ENCODE measurements around the gene TTC28.

The TTC28 gene

GRCh38 chr22:28279888-28280287 is 399.8 kb downstream of the TTC28 start:
- intact Hi-C loops (cut with DNase I) = no loop called here
- no peak for DNase-seq

- intact Hi-C loops (cut with DNase I) = no loop called here
- no peak for DNase-seq
Observed at GRCh38 chr22:28269277-28269676, 410.4 kb downstream of the TTC28 start.

- intact Hi-C loops (cut with DNase I) = no loop called here
- DNase-seq = no peak
Observed at GRCh38 chr22:28268850-28269249, 410.8 kb downstream of the TTC28 start.

GRCh38 chr22:28268171-28268570 is 411.5 kb downstream of the TTC28 start:
- intact Hi-C loops (cut with DNase I) = no loop called here
- no peak for DNase-seq

- intact Hi-C loops (cut with DNase I) = no loop called here
- DNase-seq = no peak
Observed at GRCh38 chr22:28260619-28261018, 419.0 kb downstream of the TTC28 start.

- intact Hi-C loops (cut with DNase I) = no loop called here
- DNase-seq = no peak
Observed at GRCh38 chr22:28259774-28260312, 419.8 kb downstream of the TTC28 start.

GRCh38 chr22:28254396-28254795 is 425.2 kb downstream of the TTC28 start:
- DNase-seq = no peak
- intact Hi-C loops (cut with DNase I) = no loop called here

GRCh38 chr22:28252539-28252938 is 427.1 kb downstream of the TTC28 start:
- no peak for DNase-seq
- intact Hi-C loops (cut with DNase I) = no loop called here

GRCh38 chr22:28250036-28250695 is 429.5 kb downstream of the TTC28 start:
- no peak for DNase-seq
- intact Hi-C loops (cut with DNase I) = no loop called here

- DNase-seq = no peak
- intact Hi-C loops (cut with DNase I) = no loop called here
Observed at GRCh38 chr22:28249402-28249801, 430.2 kb downstream of the TTC28 start.

- peak in 24 of 42 donors; percentile 5 to 64 (median 28) for DNase-seq
- intact Hi-C loops (cut with DNase I) = no loop called here
Observed at GRCh38 chr22:28247667-28248363, 431.8 kb downstream of the TTC28 start.

GRCh38 chr22:28247136-28247535 is 432.5 kb downstream of the TTC28 start:
- intact Hi-C loops (cut with DNase I) = no loop called here
- peak in 1 of 42 donors; percentile 7 for DNase-seq

- intact Hi-C loops (cut with DNase I) = no loop called here
Observed at GRCh38 chr22:28246397-28246796, 433.2 kb downstream of the TTC28 start.

GRCh38 chr22:28245579-28246224 is 433.9 kb downstream of the TTC28 start:
- intact Hi-C loops (cut with DNase I) = no loop called here
- DNase-seq = no peak

More at GRCh38 chr22:28246397-28246796, 433.2 kb downstream of the TTC28 start:
- DNase-seq = no peak

GRCh38 chr22:28244757-28245156 is 434.9 kb downstream of the TTC28 start:
- intact Hi-C loops (cut with DNase I) = no loop called here
- DNase-seq = no peak

- intact Hi-C loops (cut with DNase I) = no loop called here
- no peak for DNase-seq
Observed at GRCh38 chr22:28243539-28243938, 436.1 kb downstream of the TTC28 start.

- DNase-seq = no peak
- intact Hi-C loops (cut with DNase I) = no loop called here
Observed at GRCh38 chr22:28241656-28242290, 437.9 kb downstream of the TTC28 start.

GRCh38 chr22:28239941-28240340 is 439.7 kb downstream of the TTC28 start:
- no peak for DNase-seq
- intact Hi-C loops (cut with DNase I) = no loop called here

- intact Hi-C loops (cut with DNase I) = no loop called here
- DNase-seq = no peak
Observed at GRCh38 chr22:28237783-28238182, 441.9 kb downstream of the TTC28 start.

GRCh38 chr22:28237112-28237511 is 442.5 kb downstream of the TTC28 start:
- no peak for DNase-seq
- intact Hi-C loops (cut with DNase I) = no loop called here
